OCI-LY3 (cell line): ENCODE results near the gene DGKG.

Source experiments
- H2AFZ ChIP-seq: fragments of 200-600, 300-600 bp; shearing (Covaris generic); 2 replicates; pipeline ENCODE4 v1.6.0; 2014; ENCODE audit warnings: antibody characterized with exemption, low read depth, low read length
- H3K27ac ChIP-seq: fragments of 200-600, 300-600 bp; sonication (generic); 2 replicates; pipeline ENCODE4 v1.5.1; 2014; ENCODE audit warnings: mild to moderate bottlenecking, low read length, moderate library complexity, mixed read lengths
- H3K27me3 ChIP-seq: fragments of 200-600, 300-600 bp; sonication (generic); 2 replicates; pipeline ENCODE4 v1.6.1; 2014; ENCODE audit warnings: low read depth, low read length, mixed read lengths
- H3K36me3 ChIP-seq: fragments of 200-600, 300-600 bp; sonication (generic); replicated peaks from 2 replicates; pipeline ENCODE3; 2014; ENCODE audit warnings: low read depth, low read length, mixed read lengths
- H3K4me1 ChIP-seq: fragments of 300-600, 200-600 bp; sonication (generic); 2 replicates; pipeline ENCODE4 v1.6.1; 2014; ENCODE audit warnings: low read length, mixed read lengths
- H3K4me2 ChIP-seq: fragments of 200-600, 300-600 bp; sonication (generic); 2 replicates; pipeline ENCODE4 v1.6.1; 2014; ENCODE audit warnings: low read length, mixed read lengths
- H3K4me3 ChIP-seq: fragments of 300-600, 200-600 bp; sonication (generic); 2 replicates; pipeline ENCODE4 v1.5.1; 2014; ENCODE audit warnings: antibody characterized with exemption, mild to moderate bottlenecking, low read length, moderate library complexity
- H3K79me2 ChIP-seq: fragments of 300-600, 200-600 bp; shearing (Covaris generic); 2 replicates; pipeline ENCODE4 v1.6.1; 2014; ENCODE audit warnings: mild to moderate bottlenecking, low read length, mixed read lengths
- H3K9ac ChIP-seq: fragments of 300-600, 200-600 bp; shearing (Covaris generic); 2 replicates; pipeline ENCODE4 v1.6.0; 2014; ENCODE audit warnings: mild to moderate bottlenecking, low read length, moderate library complexity
- H3K9me3 ChIP-seq: fragments of 200-600, 300-600 bp; shearing (Covaris generic); 2 replicates; pipeline ENCODE4 v1.6.1; 2014; ENCODE audit warnings: low read length, mixed read lengths; ENCODE audit not compliant: insufficient read depth
- H4K20me1 ChIP-seq: fragments of 200-600, 300-600 bp; sonication (generic); 2 replicates; pipeline ENCODE4 v1.6.1; 2016; ENCODE audit warnings: low read length, mixed read lengths; ENCODE audit not compliant: insufficient read depth
- EZH2phosphoT487 ChIP-seq: fragments of 200-600 bp; shearing (Covaris generic); IDR thresholded peaks from 2 replicates; pipeline ENCODE4 v1.6.1; 2018; ENCODE audit warnings: antibody characterized with exemption, mixed run types, low read depth
- TF ChIP-seq, protein P1 (sequence below): fragments of 200-600, 300-600 bp; sonication (generic); IDR thresholded peaks from 2 replicates; pipeline ENCODE4 v1.5.1; 2014; ENCODE audit warnings: antibody characterized with exemption, low read length, low read depth

The DGKG gene

DNA sequence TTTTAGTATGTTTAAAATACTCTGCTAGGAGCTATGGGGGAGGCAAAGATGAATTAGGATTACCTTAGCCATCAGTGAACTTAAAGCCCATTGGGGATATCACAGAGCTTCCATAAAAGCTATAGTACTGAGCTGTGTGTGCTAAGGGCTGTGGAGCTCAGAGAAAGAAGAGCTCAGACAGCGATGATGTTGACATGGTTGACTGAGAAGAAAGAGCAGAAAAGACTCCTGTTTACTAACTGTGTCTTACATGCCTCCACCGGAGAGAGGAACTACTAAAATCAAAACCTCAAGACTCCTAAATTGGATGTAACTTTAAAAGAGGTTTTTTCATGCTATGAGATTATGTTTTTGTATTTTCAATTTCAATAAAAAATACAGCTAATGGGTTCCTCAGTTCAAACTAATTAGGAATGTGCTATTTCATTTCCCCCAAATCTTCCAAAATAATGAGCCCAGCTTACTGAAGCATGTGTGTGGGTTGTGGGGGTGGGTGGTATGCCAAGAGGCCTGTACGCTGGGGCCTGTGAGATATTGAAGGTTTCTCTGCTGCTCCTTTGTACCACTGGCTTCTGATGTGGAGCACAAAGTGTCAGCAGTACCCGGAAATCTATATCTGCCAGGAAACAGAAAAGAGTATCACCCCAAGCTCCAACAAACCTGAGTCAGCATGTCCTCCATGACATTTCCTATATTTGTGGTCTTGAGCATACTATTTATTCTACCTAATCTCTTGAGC, 22.7 kb downstream of the DGKG start:
- Histone ChIP-seq H3K4me2 (no peak overlapping the region), H3K36me3 (no peaks in the 10 kb centered on the region), H3K9me3 (no peaks in the 10 kb centered on the region), H4K20me1 (no peaks in the 10 kb centered on the region), H3K27me3 (no peaks in the 10 kb centered on the region), H3K9ac (no peak overlapping the region), H3K27ac (no peak overlapping the region), H3K79me2 (no peaks in the 10 kb centered on the region), H2AFZ (no peak overlapping the region), H3K4me3 (no peak overlapping the region), H3K4me1 (no peaks in the 10 kb centered on the region; the same call in 1 of the 2 replicates)
- no peak for TF ChIP-seq EZH2phosphoT487
- TF ChIP-seq, protein P1, sequence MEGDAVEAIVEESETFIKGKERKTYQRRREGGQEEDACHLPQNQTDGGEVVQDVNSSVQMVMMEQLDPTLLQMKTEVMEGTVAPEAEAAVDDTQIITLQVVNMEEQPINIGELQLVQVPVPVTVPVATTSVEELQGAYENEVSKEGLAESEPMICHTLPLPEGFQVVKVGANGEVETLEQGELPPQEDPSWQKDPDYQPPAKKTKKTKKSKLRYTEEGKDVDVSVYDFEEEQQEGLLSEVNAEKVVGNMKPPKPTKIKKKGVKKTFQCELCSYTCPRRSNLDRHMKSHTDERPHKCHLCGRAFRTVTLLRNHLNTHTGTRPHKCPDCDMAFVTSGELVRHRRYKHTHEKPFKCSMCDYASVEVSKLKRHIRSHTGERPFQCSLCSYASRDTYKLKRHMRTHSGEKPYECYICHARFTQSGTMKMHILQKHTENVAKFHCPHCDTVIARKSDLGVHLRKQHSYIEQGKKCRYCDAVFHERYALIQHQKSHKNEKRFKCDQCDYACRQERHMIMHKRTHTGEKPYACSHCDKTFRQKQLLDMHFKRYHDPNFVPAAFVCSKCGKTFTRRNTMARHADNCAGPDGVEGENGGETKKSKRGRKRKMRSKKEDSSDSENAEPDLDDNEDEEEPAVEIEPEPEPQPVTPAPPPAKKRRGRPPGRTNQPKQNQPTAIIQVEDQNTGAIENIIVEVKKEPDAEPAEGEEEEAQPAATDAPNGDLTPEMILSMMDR, result no peak

DNA sequence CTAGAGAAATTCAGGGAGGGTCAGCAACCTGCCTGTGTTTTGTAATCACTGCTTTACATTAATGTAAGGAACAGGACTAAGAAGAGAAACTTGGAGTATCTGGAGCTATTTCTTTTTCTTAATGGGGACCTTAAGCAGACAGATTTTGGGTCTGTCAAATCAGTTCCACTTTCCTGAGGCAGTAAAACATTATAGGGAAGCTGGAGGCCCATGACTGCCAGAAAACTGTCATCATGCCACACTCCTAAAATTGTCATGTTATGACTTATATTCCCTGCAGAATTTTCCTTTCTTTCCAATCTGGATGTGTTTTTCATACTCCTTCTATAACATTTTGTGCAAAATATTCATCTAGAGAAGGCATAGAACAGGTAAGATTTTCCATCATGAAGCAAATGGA, 28.8 kb downstream of the DGKG start:
- H3K9me3 ChIP-seq, result no peaks in the 10 kb centered on the region
- peaks cover 8% of the 10 kb centered on the region; the same call in 1 of the 2 replicates for H3K4me1 ChIP-seq
- no peak overlapping the region for H2AFZ ChIP-seq
- H3K27me3 ChIP-seq, result no peaks in the 10 kb centered on the region
- H3K9ac ChIP-seq, result no peak overlapping the region
- TF ChIP-seq EZH2phosphoT487, result no peak
- TF ChIP-seq, protein P1, result no peak
- H3K36me3 ChIP-seq, result no peaks in the 10 kb centered on the region
- H3K4me2 ChIP-seq, result no peak overlapping the region
- H3K27ac ChIP-seq, result no peak overlapping the region
- no peaks in the 10 kb centered on the region for H3K79me2 ChIP-seq
- H3K4me3 ChIP-seq, result no peak overlapping the region
- H4K20me1 ChIP-seq, result no peaks in the 10 kb centered on the region

DNA sequence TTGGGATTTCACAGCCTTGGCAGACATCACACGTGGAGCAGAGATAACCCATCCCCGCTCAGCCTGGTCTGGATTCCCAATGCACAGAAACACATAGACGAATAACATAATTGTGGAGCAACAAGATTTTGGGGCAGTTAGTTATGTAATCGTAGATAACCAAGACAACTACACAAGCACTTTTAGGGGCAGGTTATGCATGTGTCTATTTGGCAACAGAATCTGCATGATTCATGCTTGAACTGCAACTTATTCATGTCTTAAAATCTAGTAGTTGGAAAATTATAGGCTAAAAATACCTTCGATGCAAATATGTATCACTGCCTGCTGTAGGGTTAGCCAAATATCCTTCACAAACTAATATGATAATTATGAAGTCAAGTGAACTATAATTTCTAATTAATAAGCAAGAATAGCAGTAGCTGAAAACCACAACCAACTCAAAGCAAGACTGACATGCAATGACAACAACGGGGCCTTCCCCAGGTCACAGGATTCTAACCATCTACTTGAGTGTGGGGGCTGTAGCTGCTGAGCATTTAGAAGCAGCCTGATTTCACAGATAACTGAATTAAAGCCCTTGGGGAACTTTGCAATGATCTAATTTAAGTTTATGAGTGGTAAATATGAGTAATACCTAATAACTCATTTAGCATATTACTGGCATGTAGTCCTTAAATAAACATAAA, 31.1 kb downstream of the DGKG start:
- H3K27me3 ChIP-seq, result no peaks in the 10 kb centered on the region
- H2AFZ ChIP-seq, result no peak overlapping the region
- H4K20me1 ChIP-seq, result no peaks in the 10 kb centered on the region
- H3K27ac ChIP-seq, result no peak overlapping the region
- TF ChIP-seq EZH2phosphoT487, result no peak
- TF ChIP-seq, protein P1, result no peak
- no peak overlapping the region for H3K9ac ChIP-seq
- no peak overlapping the region for H3K4me2 ChIP-seq
- peaks cover 8% of the 10 kb centered on the region; the same call in 1 of the 2 replicates for H3K4me1 ChIP-seq
- H3K4me3 ChIP-seq, result no peak overlapping the region
- H3K79me2 ChIP-seq, result no peaks in the 10 kb centered on the region
- no peaks in the 10 kb centered on the region for H3K36me3 ChIP-seq
- H3K9me3 ChIP-seq, result no peaks in the 10 kb centered on the region

DNA sequence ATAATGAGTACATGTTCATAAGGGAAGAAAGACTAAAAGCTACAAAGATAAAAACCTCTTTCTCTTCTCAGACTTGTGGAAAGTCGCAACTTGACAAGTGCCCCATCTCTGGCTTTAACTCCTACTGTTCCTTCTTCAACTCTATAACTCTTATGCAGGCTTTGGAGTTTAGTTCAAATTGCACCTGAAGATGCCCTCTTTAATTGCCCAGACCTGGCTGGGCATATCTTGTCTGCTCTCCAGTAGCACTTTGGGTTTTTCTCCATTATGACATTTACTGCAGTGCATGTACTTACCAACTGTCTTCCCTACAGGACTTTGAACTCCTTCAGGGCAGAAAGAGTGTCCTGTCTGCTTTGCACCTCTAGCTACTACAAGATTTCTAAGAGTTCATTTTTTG, 32.4 kb downstream of the DGKG start:
- H3K4me2 ChIP-seq, result no peak overlapping the region
- H3K4me1 ChIP-seq, result peaks cover 8% of the 10 kb centered on the region; the same call in 1 of the 2 replicates
- H2AFZ ChIP-seq, result no peak overlapping the region
- TF ChIP-seq, protein P1, result no peak
- TF ChIP-seq EZH2phosphoT487, result no peak
- H3K9me3 ChIP-seq, result no peaks in the 10 kb centered on the region
- no peaks in the 10 kb centered on the region for H3K27me3 ChIP-seq
- no peak overlapping the region for H3K27ac ChIP-seq
- no peaks in the 10 kb centered on the region for H3K79me2 ChIP-seq
- H3K4me3 ChIP-seq, result no peak overlapping the region
- no peaks in the 10 kb centered on the region for H3K36me3 ChIP-seq
- H3K9ac ChIP-seq, result no peak overlapping the region
- H4K20me1 ChIP-seq, result no peaks in the 10 kb centered on the region
